K562 (cell line): Measurements from ENCODE around the gene TMPRSS6. TPM values are rescaled to one million over a fixed set of nuclear protein-coding genes. Genes with fewer than 3 reads are reported as not detected.
A peak's percentile ranks its signal among the peaks of the same experiment; 100 is the strongest.

Experiments
- ATAC-seq: fragments of 200-7000 bp; cut with Tn5 transposase; 3 replicates; pipeline ENCODE4 v1.9.1; 2020; ENCODE audit warnings: moderate library complexity
- BruUV-seq: library from RNA; stranded (reverse); fragments of 400-500 nt; replicated peaks from 2 replicates; lab custom pipeline; 2021; lab: Mats Ljungman, UMichigan
- CTCF ChIA-PET: fragments of 300-600 bp; formaldehyde crosslinking; extraction: SDS; loops from one replicate; lab custom pipeline; 2021; ENCODE audit warnings: low intra/inter-chr PET ratio; lab: Yijun Ruan, JAX
- POLR2A ChIA-PET: fragments of 300-600, 350-650 bp; sonication (Branson Sonifier 250); formaldehyde crosslinking; extraction: SDS; loops from one replicate; lab custom pipeline; 2021; ENCODE audit warnings: antibody characterized with exemption, inconsistent platforms; lab: Yijun Ruan, JAX
- DNase-seq, 4 experiments: peaks; one replicate each; pipeline versions ENCODE4 v3.0.0 to v3.0.0-alpha.2; 2011 to 2018; ENCODE audit warnings: low spot score in 3 of 4, mixed read lengths in 3 of 4; ENCODE audit errors: extremely low read depth in 1 of 4
- FAIRE-seq: peaks from 2 replicates; lab custom pipeline; 2011; peaks lifted over from hg19 to GRCh38; lab: Jason Lieb, UNC
- H2AFZ ChIP-seq: 2 replicates; pipeline ENCODE4 v1.6.0; 2011; ENCODE audit warnings: low read depth, low read length, control low read depth, inconsistent platforms
- H3K27ac ChIP-seq: fragments of 200-600 bp; 3 replicates; pipeline ENCODE4 v1.8.0; 2011; ENCODE audit warnings: low read depth, mild to moderate bottlenecking, control low read depth, inconsistent platforms, low read length, moderate library complexity, mixed read lengths; ENCODE audit errors: extremely low read depth
- H3K27me3 ChIP-seq, 2 experiments: fragments of 300-600 bp in 1 of 2; 2 replicates in 1 of 2; 3 replicates in 1 of 2; pipeline versions ENCODE4 v1.6.0 to v1.8.0; 2011; ENCODE audit warnings: inconsistent platforms in 2 of 2, low read length in 2 of 2, mild to moderate bottlenecking in 1 of 2, mixed read lengths in 1 of 2, moderate library complexity in 1 of 2; ENCODE audit not compliant: control insufficient read depth in 2 of 2, insufficient read depth in 2 of 2
- H3K36me3 ChIP-seq: fragments of 300-600 bp; 3 replicates; pipeline ENCODE4 v1.8.0; 2011; ENCODE audit warnings: mild to moderate bottlenecking, low read length, inconsistent platforms; ENCODE audit not compliant: control insufficient read depth, insufficient read depth
- H3K4me1 ChIP-seq, 2 experiments: fragments of 200-600 bp in 1 of 2; replicated peaks in 1 of 2; 2 replicates in 1 of 2; 3 replicates in 1 of 2; pipeline versions ENCODE4 v1.5.1 to v1.8.0; 2011; ENCODE audit warnings: inconsistent platforms in 2 of 2, low read length in 2 of 2, mild to moderate bottlenecking in 1 of 2, mixed read lengths in 1 of 2, moderate library complexity in 1 of 2; ENCODE audit not compliant: control insufficient read depth in 2 of 2, insufficient read depth in 2 of 2
- H3K4me2 ChIP-seq: 2 replicates; pipeline ENCODE4 v1.6.1; 2011; ENCODE audit warnings: low read length, control low read depth, inconsistent platforms, mixed read lengths; ENCODE audit not compliant: insufficient read depth
- H3K4me3 ChIP-seq: fragments of 200-600 bp; sonication (generic), shearing (Covaris generic); 2 replicates; pipeline ENCODE4 v1.5.1; 2016; ENCODE audit warnings: control low read depth, inconsistent platforms
- H3K79me2 ChIP-seq: fragments of 200-600 bp; 3 replicates; pipeline ENCODE4 v1.8.0; 2011; ENCODE audit warnings: low read length, inconsistent platforms; ENCODE audit not compliant: control insufficient read depth, insufficient read depth
- H3K9ac ChIP-seq, 2 experiments: 2 replicates each; pipeline versions ENCODE4 v1.6.0 to v1.6.1; 2011; ENCODE audit warnings: low read depth in 2 of 2, low read length in 2 of 2, control low read depth in 1 of 2, inconsistent platforms in 1 of 2, mild to moderate bottlenecking in 1 of 2, mixed read lengths in 1 of 2; ENCODE audit not compliant: insufficient read depth in 1 of 2
- H3K9me1 ChIP-seq: one replicate; pipeline ENCODE4 v1.6.0; 2011; ENCODE audit warnings: inconsistent platforms, mild to moderate bottlenecking, low read length, moderate library complexity; ENCODE audit not compliant: control insufficient read depth, insufficient read depth
- H3K9me3 ChIP-seq: replicated peaks from 2 replicates; pipeline ENCODE4 v1.5.1; 2011; ENCODE audit warnings: low read depth, low read length, inconsistent platforms; ENCODE audit not compliant: control insufficient read depth, insufficient read depth
- H4K20me1 ChIP-seq: replicated peaks from 2 replicates; pipeline ENCODE4 v1.6.1; 2011; ENCODE audit warnings: low read length, inconsistent platforms, mixed read lengths; ENCODE audit not compliant: control insufficient read depth, insufficient read depth
- DACH1 ChIP-seq: fragments of 450-650 bp; IDR thresholded peaks from 2 replicates; pipeline ENCODE4 v1.6.1; 2018; ENCODE audit not compliant: partially characterized antibody
- ELF4 ChIP-seq: fragments of 450-650 bp; formaldehyde crosslinking; IDR thresholded peaks from 2 replicates; pipeline ENCODE4 v1.4.0; 2022; ENCODE audit warnings: missing genetic modification characterization
- TSC22D4 ChIP-seq: fragments of 450-650 bp; IDR thresholded peaks from 2 replicates; pipeline ENCODE4 v1.6.1; 2016; ENCODE audit warnings: missing genetic modification characterization, missing biosample characterization, control low read depth
- ZNF24 ChIP-seq: fragments of 450-650 bp; IDR thresholded peaks from 2 replicates; pipeline ENCODE4 v1.6.1; 2016
- WGBS: fragments of 100-300 bp; shearing (Covaris generic); methylation state at CpG from one replicate; pipeline ENCODE4 v1.1.6; 2016; ENCODE audit warnings: low coverage, mixed read lengths; ENCODE audit not compliant: insufficient coverage; ENCODE audit errors: missing lambda C conversion rate; 5-methylcytosine and 5-hydroxymethylcytosine counted together
- in situ Hi-C: fragments of 300-500 bp; cut with MboI; formaldehyde crosslinking; loops from 4 replicates; pipeline ENCODE4 v1.15.0; 2018; ENCODE audit warnings: inconsistent platforms, mixed read lengths
- intact Hi-C: fragments of 100-400 bp; cut with micrococcal nuclease; formaldehyde crosslinking; loops from 2 replicates; pipeline ENCODE4 v1.14.2; 2022
- polyA plus RNA-seq, 8 experiments: library from polyadenylated mRNA; depleted of rRNA in 4 of 8; stranded (reverse) in 5 of 8; unstranded in 3 of 8; fragments of >200 nt; fragmentation: Nextera tagmentation in 2 of 8; fragmentation: Illumina TruSeq in 1 of 8; extraction: Ambion mirVana in 2 of 8; extraction: Trizol in 1 of 8; gene quantifications; 2 replicates each; pipeline versions ENCODE4 v1.2.1 to v1.2.3, GENCODE V29; 2011 to 2014; ENCODE audit warnings: inconsistent platforms in 1 of 8, missing spikeins in 1 of 8
- total RNA-seq, 7 experiments: library from RNA; depleted of rRNA in 6 of 7; stranded (reverse); fragments of >200 nt in 6 of 7; fragmentation: Illumina TruSeq in 2 of 7; extraction: Trizol in 2 of 7; gene quantifications; 2 replicates each; pipeline versions ENCODE4 v1.2.1 to v1.2.3, GENCODE V29; 2011 to 2021; ENCODE audit warnings: low replicate concordance in 1 of 7

TMPRSS6 gene
- total and polyA plus RNA-seq, 9 of the 15 experiments (the other 6 are each of a cell fraction or from before 2014, with no cell fraction given), result 0.03 TPM; not detected in 8

DNA sequence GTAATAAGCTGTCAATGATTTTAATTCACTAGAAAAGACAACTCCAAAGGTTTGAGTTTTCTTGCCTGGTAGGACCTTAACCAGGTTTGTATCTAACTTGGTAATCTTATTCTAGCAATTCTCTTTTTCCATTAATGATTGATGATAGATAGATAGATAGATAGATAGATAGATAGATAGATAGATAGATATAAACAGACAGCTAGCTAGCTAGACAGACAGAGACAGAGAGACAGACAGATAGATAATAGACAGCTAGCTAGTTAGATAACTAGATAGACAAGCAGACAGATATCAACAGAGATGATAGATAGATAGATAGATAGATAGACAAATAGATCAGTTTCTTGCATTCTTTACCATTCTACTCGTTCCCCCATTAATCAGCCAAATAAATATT, 15.3 kb downstream of the TMPRSS6 start:
- intact Hi-C loops, result no loop called here
- FAIRE-seq (no peak), ATAC-seq (no peak), DNase-seq (no peak)
- no peaks in the 10 kb centered on the region for H3K36me3 ChIP-seq
- in situ Hi-C loops, result no loop called here
- H3K79me2 ChIP-seq, result no peaks in the 10 kb centered on the region
- 0% methylated on average over 1 of the region's 1 CpG for WGBS
- TF ChIP-seq ELF4, result no peak
- peak; percentile 92 for TF ChIP-seq DACH1
- CTCF ChIA-PET, result no interaction called here
- no peaks in the 10 kb centered on the region for H3K4me1 ChIP-seq
- POLR2A ChIA-PET, result no interaction called here
- no peaks in the 10 kb centered on the region for H3K9me3 ChIP-seq
- no peaks in the 10 kb centered on the region for H3K9me1 ChIP-seq
- BruUV-seq, result no TSS peak
- H2AFZ ChIP-seq, result no peak overlapping the region
- peaks cover 20 to 46% of the 10 kb centered on the region in 2 experiments; a peak in 3 of 5 replicates for H3K27me3 ChIP-seq
- H3K27ac ChIP-seq, result no peak overlapping the region
- H3K4me2 ChIP-seq, result no peak overlapping the region
- H4K20me1 ChIP-seq, result peaks cover 6% of the 10 kb centered on the region
- no peak overlapping the region for H3K9ac ChIP-seq
- no peak overlapping the region for H3K4me3 ChIP-seq

DNA sequence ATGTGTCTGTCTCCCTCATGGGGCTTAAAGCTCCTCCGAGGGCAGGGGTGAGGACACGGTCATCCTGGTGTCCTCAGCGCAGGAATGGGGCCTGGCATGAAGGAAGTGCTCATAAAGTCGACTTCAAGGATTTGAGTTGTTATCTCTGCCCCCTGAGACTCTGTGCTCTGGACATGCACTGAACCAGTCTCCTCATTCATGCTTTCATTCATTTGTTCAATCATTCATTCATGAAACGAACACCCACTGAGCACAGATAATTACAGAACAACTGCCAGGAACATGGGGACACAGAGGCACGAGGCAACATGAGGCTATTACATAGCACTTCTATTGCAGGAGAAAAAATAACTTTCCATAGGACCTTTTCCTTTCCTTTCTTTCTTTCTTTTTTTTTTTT, 16.5 kb downstream of the TMPRSS6 start:
- Histone ChIP-seq H4K20me1 (no peaks in the 10 kb centered on the region; the same call in 1 of the 2 replicates), H3K9me1 (no peaks in the 10 kb centered on the region), H3K36me3 (no peaks in the 10 kb centered on the region), H3K4me1 (no peaks in the 10 kb centered on the region; a peak in 1 of 5 replicates), H3K4me3 (no peak overlapping the region), H2AFZ (no peak overlapping the region), H3K27ac (no peak overlapping the region), H3K27me3 (peaks cover 15 to 33% of the 10 kb centered on the region in 2 experiments; a peak in 3 of 5 replicates), H3K9ac (no peak overlapping the region), H3K4me2 (no peak overlapping the region), H3K79me2 (no peaks in the 10 kb centered on the region), H3K9me3 (no peaks in the 10 kb centered on the region)
- BruUV-seq, result no TSS peak
- 3% methylated on average over 4 of the region's 6 CpGs for whole genome bisulfite sequencing
- ATAC-seq (no peak), FAIRE-seq (no peak), DNase-seq (no peak)
- TF ChIP-seq ZNF24 (peak; percentile 53; the same call in 1 of the 2 replicates), TSC22D4 (tag) (no peak)
- in situ Hi-C loops, result no loop called here
- POLR2A ChIA-PET, result interaction anchor here (0.6 kb wide), 1 partner anchor 75 kb away, joined by 3 read pairs; no protein-coding TSS in a partner anchor
- intact Hi-C loops, result no loop called here
- CTCF ChIA-PET, result no interaction called here
